ENCODE results near the gene KBTBD6.
"Not testable (repeated sequence)": the region's sequence is repeated elsewhere in the genome, so short reads cannot be mapped to it uniquely, and the experiment has no call there.

The KBTBD6 gene

DNA sequence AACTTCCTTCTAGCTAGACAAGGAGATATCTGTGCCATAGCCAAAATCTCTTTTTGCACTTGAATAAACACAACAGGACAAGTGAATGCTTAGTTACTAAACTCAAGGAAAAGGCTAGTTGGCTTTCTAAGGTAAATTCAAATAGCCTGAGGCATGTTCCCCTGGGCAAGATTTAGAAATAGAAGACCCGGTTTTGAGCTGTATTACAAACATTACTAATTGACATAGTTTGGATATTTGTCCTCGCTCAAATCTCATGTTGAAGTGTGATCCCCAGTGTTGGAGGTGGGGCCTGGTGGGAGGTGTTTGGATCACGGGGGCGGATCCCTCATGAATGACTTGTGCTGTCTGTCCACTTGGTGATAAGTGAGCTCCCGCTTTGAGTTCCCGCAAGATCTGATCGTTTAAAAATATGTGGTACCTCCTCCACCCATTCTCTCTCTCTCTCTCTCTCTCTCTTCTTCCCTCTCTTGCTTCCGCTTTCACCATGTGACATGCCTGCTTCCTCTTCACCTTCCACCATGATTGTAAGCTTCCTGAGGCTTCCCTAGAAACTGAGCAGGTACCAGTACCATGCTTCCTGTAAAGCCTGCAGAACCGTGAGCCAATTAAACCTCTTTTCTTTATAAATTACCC is 3.9 kb upstream of the KBTBD6 start:
- no peaks in the 10 kb centered on the region for H3K27me3 ChIP-seq (replicated peaks; ENCODE audit: control insufficient read depth, insufficient read depth, low read length, poor library complexity, severe bottlenecking)
- H3K36me3 ChIP-seq (ENCODE audit: control insufficient read depth, insufficient read depth, low read length): no peaks in the 10 kb centered on the region
- no peak overlapping the region for H3K27ac ChIP-seq (ENCODE audit: insufficient read depth, low read length, poor library complexity, severe bottlenecking)
- DNase-seq: no peak
- no peak overlapping the region for H3K4me3 ChIP-seq (ENCODE audit: insufficient read depth, low read depth, low read length, poor library complexity, severe bottlenecking)
- H3K9me3 ChIP-seq (ENCODE audit: control insufficient read depth, low read length): no peaks in the 10 kb centered on the region
- peaks cover 8% of the 10 kb centered on the region for H3K4me1 ChIP-seq (ENCODE audit: control insufficient read depth, insufficient read depth, low read length, poor library complexity, severe bottlenecking)

DNA sequence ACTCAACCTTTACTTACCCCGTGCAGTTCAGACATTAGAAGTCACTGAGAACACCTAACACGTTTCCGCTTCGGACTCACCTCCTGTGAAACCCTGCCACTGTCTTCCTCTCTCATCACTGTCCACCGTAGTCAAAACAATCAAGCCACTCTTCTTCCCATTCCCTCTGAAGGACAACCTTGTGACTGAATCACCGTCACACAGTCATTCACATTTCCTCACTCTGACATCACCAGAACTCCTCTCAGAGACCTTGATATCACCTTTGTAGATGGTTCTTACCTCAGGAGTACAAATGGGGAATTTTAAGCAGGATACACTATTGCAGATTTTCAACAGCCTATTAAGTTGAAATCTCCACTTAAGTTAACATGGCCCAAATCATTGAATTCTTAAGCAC is 1.3 kb upstream of the KBTBD6 start:
- H3K9me3 ChIP-seq (ENCODE audit: control insufficient read depth, low read length): no peaks in the 10 kb centered on the region
- H3K36me3 ChIP-seq (ENCODE audit: control insufficient read depth, insufficient read depth, low read length): no peaks in the 10 kb centered on the region
- H3K27me3 ChIP-seq (replicated peaks; ENCODE audit: control insufficient read depth, insufficient read depth, low read length, poor library complexity, severe bottlenecking): no peaks in the 10 kb centered on the region
- no peak overlapping the region for H3K4me3 ChIP-seq (ENCODE audit: insufficient read depth, low read depth, low read length, poor library complexity, severe bottlenecking)
- no peak overlapping the region for H3K27ac ChIP-seq (ENCODE audit: insufficient read depth, low read length, poor library complexity, severe bottlenecking)
- DNase-seq: no peak
- peaks cover 16% of the 10 kb centered on the region for H3K4me1 ChIP-seq (ENCODE audit: control insufficient read depth, insufficient read depth, low read length, poor library complexity, severe bottlenecking)

DNA sequence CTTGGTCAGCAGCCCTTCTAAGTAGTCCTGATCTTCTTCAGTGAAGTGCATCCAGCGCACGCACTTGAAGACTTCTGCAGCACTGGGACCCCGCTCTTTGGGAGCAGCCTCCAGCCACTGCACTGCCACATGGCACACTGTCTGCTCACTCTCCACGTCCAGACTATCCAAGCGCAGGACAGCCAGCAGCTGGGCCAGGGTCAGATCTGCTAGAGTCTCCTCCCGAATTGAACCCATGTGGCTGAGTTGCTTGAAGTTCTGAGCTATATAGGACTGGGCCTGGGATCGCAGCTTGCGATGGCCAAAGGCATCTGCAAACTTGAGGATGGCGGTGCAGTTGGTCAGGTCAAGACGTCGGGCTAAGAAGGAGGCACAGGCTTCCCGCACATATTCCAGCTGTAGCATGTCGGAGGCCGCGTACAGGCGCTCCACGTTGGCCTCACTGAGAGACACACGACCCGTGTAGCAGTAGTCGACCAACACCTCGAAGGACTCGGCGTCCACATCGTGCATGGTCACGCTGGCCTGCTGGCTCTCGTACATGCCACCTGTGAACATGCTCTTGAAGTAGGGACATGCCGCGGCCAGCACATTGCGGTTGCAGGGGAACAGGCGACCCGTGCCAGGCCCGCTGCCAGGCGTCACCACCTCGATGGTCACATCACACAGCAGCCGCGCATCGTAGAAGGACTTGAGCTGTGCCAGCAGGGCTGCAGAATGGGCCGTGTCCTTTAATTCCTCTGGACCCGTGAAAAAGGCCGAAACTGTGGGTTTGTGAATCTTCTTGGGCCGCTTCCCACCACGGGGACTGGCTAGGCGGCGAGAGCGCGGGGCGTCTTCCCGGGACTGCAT is 716 bp downstream of the KBTBD6 start:
- H3K9me3 ChIP-seq (ENCODE audit: control insufficient read depth, low read length); H3K36me3 ChIP-seq (ENCODE audit: control insufficient read depth, insufficient read depth, low read length); DNase-seq; H3K27me3 ChIP-seq (replicated peaks; ENCODE audit: control insufficient read depth, insufficient read depth, low read length, poor library complexity, severe bottlenecking): not testable (repeated sequence)
- peak overlapping the region; percentile 75 for H3K4me3 ChIP-seq (ENCODE audit: insufficient read depth, low read depth, low read length, poor library complexity, severe bottlenecking)
- H3K27ac ChIP-seq (ENCODE audit: insufficient read depth, low read length, poor library complexity, severe bottlenecking): peak overlapping the region; percentile 62
- peaks cover 24% of the 10 kb centered on the region for H3K4me1 ChIP-seq (ENCODE audit: control insufficient read depth, insufficient read depth, low read length, poor library complexity, severe bottlenecking)

DNA sequence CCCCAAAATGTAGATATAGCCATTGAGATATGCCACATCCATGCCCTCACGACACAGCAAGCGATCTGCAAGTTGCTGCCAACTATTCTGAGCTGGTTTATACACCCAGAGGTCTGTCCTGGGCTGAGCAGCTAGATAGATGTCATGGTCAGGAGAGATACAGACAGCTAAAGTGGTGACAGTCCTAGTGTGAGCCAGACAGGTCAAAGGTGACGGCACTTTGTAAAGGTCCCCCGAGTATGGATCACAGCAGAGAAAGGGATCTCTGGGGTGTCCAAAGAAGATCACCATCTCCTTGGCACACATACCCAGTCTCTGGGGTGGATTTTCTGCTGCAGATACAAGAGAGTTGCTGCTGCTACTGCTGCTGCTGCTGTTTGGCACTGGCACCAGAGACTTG is 1.4 kb downstream of the KBTBD6 start:
- H3K4me1 ChIP-seq (ENCODE audit: control insufficient read depth, insufficient read depth, low read length, poor library complexity, severe bottlenecking): peaks cover 24% of the 10 kb centered on the region
- not testable (repeated sequence) for H3K27ac ChIP-seq (ENCODE audit: insufficient read depth, low read length, poor library complexity, severe bottlenecking); H3K36me3 ChIP-seq (ENCODE audit: control insufficient read depth, insufficient read depth, low read length); DNase-seq; H3K27me3 ChIP-seq (replicated peaks; ENCODE audit: control insufficient read depth, insufficient read depth, low read length, poor library complexity, severe bottlenecking); H3K9me3 ChIP-seq (ENCODE audit: control insufficient read depth, low read length)
- H3K4me3 ChIP-seq (ENCODE audit: insufficient read depth, low read depth, low read length, poor library complexity, severe bottlenecking): peak overlapping the region; percentile 1

DNA sequence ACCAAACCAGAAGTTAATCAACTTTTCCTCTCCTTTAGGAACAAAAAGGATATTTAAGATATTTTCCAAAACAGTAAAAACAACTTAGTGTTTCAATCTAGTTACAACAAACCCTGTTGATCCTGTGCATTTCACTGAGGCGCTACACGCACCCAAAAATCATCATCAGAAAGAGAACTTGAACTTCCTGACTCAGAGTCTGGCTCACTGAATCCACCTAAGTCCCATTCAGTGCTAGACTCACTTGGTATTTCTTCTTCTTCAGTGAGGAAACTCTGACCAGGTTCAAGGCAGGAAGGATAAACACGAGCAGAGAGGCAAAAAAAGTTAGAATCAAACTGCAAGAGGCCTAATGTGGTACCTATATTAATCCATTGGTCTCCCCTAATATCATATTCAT is 2.2 kb downstream of the KBTBD6 start:
- no peak overlapping the region for H3K27ac ChIP-seq (ENCODE audit: insufficient read depth, low read length, poor library complexity, severe bottlenecking)

DNA sequence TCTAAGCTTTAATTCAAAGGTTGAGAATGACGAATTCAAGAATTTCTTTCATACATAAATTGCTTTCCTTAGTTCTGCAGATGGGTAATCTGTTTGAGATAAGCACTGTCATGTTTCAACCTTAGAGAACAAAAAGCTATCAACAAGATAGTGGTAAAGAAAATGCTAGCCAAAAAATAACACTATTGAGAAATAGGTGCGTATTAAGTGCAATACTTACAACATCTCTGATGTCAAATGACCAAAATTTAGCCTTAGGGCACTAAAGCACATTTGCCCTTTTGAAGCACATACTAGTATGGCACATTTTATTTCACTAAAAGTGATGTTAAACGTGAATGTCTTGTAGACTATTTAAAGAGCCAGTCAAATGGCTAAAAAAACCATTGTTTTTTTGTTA is 4.9 kb downstream of the KBTBD6 start:
- Histone ChIP-seq H3K4me3 (ENCODE audit: insufficient read depth, low read depth, low read length, poor library complexity, severe bottlenecking) (no peak overlapping the region), H3K4me1 (ENCODE audit: control insufficient read depth, insufficient read depth, low read length, poor library complexity, severe bottlenecking) (peaks cover 19% of the 10 kb centered on the region), H3K27me3 (replicated peaks; ENCODE audit: control insufficient read depth, insufficient read depth, low read length, poor library complexity, severe bottlenecking) (no peaks in the 10 kb centered on the region), H3K36me3 (ENCODE audit: control insufficient read depth, insufficient read depth, low read length) (no peaks in the 10 kb centered on the region), H3K9me3 (ENCODE audit: control insufficient read depth, low read length) (no peaks in the 10 kb centered on the region), H3K27ac (ENCODE audit: insufficient read depth, low read length, poor library complexity, severe bottlenecking) (no peak overlapping the region)
- DNase-seq: no peak

More for the DNA sequence above, 2.2 kb downstream of the KBTBD6 start:
- no peak for DNase-seq
- Histone ChIP-seq H3K36me3 (ENCODE audit: control insufficient read depth, insufficient read depth, low read length) (no peaks in the 10 kb centered on the region), H3K27me3 (replicated peaks; ENCODE audit: control insufficient read depth, insufficient read depth, low read length, poor library complexity, severe bottlenecking) (no peaks in the 10 kb centered on the region), H3K9me3 (ENCODE audit: control insufficient read depth, low read length) (no peaks in the 10 kb centered on the region), H3K4me3 (ENCODE audit: insufficient read depth, low read depth, low read length, poor library complexity, severe bottlenecking) (peak overlapping the region; percentile 1), H3K4me1 (ENCODE audit: control insufficient read depth, insufficient read depth, low read length, poor library complexity, severe bottlenecking) (peaks cover 24% of the 10 kb centered on the region)

DNA sequence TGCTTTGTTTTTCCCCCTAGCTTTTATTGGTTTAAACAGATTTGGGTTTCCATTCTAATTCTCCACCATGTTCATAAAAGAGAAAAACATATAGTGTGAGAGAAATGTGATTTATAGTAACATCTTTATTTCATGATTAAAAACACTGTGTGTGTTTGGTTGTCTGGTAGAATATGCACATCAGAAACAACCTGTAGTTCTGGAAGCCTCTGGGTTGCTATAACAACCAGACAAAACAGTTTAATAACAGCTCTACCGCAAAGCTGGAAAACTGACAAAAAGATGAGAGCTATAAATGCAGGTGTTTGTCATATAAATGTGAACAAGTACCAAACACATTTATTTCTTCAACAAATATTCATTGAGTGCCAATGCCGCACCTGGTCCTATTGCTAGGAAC is 9.8 kb downstream of the KBTBD6 start:
- Histone ChIP-seq H3K36me3 (ENCODE audit: control insufficient read depth, insufficient read depth, low read length) (no peaks in the 10 kb centered on the region), H3K27ac (ENCODE audit: insufficient read depth, low read length, poor library complexity, severe bottlenecking) (no peak overlapping the region), H3K4me3 (ENCODE audit: insufficient read depth, low read depth, low read length, poor library complexity, severe bottlenecking) (no peak overlapping the region), H3K4me1 (ENCODE audit: control insufficient read depth, insufficient read depth, low read length, poor library complexity, severe bottlenecking) (no peaks in the 10 kb centered on the region), H3K9me3 (ENCODE audit: control insufficient read depth, low read length) (no peaks in the 10 kb centered on the region), H3K27me3 (replicated peaks; ENCODE audit: control insufficient read depth, insufficient read depth, low read length, poor library complexity, severe bottlenecking) (no peaks in the 10 kb centered on the region)
- DNase-seq: no peak

DNA sequence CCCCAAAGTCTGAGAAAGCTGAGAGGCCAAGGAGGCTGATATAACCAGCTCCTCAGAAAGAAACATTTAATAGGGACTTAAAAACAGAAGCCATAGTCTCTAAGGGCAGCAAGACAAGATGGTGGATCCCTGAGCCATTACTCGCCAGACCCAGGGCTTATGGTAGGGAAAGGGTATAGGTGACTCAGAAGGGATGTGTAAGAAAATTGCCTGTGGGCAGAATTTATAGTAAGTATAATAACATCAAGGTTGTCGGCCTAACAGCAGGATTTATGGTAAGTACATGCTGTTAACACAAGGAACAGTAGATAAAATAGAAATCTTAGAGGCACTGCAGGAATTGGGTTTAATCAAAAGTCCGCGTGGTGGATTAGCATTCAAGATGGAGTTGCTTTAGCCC is 14.7 kb downstream of the KBTBD6 start:
- Histone ChIP-seq H3K9me3 (ENCODE audit: control insufficient read depth, low read length) (no peaks in the 10 kb centered on the region), H3K27ac (ENCODE audit: insufficient read depth, low read length, poor library complexity, severe bottlenecking) (no peak overlapping the region), H3K27me3 (replicated peaks; ENCODE audit: control insufficient read depth, insufficient read depth, low read length, poor library complexity, severe bottlenecking) (no peaks in the 10 kb centered on the region), H3K36me3 (ENCODE audit: control insufficient read depth, insufficient read depth, low read length) (no peaks in the 10 kb centered on the region), H3K4me1 (ENCODE audit: control insufficient read depth, insufficient read depth, low read length, poor library complexity, severe bottlenecking) (no peaks in the 10 kb centered on the region), H3K4me3 (ENCODE audit: insufficient read depth, low read depth, low read length, poor library complexity, severe bottlenecking) (no peak overlapping the region)
- DNase-seq: no peak

DNA sequence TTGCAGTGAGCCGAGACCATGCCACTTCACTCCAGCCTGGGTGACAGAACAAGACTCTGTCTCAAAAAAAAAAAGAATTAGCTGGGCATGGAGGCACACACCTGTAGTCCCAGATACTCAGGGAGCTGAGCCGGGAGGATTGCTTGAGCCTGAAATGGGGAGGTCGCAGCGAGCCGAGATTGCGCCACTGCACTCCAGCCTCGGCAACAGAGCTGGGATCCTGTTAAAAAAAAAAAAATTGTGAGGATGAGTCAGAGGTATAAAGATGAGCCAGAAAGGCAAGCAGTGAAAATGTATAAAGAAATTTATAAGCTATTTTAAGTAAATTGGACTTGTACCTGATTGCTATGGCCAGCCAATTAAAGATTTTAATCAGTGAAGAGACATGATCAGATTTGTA is 21.1 kb downstream of the KBTBD6 start:
- Histone ChIP-seq H3K9me3 (ENCODE audit: control insufficient read depth, low read length) (no peaks in the 10 kb centered on the region), H3K36me3 (ENCODE audit: control insufficient read depth, insufficient read depth, low read length) (no peaks in the 10 kb centered on the region), H3K4me1 (ENCODE audit: control insufficient read depth, insufficient read depth, low read length, poor library complexity, severe bottlenecking) (no peaks in the 10 kb centered on the region), H3K4me3 (ENCODE audit: insufficient read depth, low read depth, low read length, poor library complexity, severe bottlenecking) (no peak overlapping the region), H3K27ac (ENCODE audit: insufficient read depth, low read length, poor library complexity, severe bottlenecking) (no peak overlapping the region), H3K27me3 (replicated peaks; ENCODE audit: control insufficient read depth, insufficient read depth, low read length, poor library complexity, severe bottlenecking) (no peaks in the 10 kb centered on the region)
- DNase-seq: no peak

DNA sequence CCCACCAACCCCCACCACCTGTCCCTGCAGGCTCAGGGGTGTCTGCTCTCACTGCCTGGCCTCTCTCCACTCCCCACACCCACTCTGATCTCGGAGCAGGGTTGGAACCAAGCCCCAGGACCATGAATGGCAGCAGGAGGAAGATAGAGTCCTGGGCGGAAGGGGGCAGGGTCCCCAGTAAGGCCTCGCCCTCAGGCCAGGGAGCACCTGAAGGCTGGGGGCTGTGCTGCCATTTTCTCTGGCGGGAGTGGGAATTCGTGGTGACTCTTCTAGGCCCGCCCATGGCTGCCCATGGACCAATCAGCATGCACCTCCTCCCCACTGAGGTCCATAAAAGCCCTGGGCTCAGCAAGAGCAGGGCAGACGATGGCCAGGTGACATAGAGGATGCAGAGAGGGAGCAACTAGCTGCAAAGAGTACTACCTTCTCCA is 25.0 kb downstream of the KBTBD6 start:
- no peak for DNase-seq
- H3K27ac ChIP-seq (ENCODE audit: insufficient read depth, low read length, poor library complexity, severe bottlenecking): no peak overlapping the region
- H3K4me1 ChIP-seq (ENCODE audit: control insufficient read depth, insufficient read depth, low read length, poor library complexity, severe bottlenecking): no peaks in the 10 kb centered on the region
- no peak overlapping the region for H3K4me3 ChIP-seq (ENCODE audit: insufficient read depth, low read depth, low read length, poor library complexity, severe bottlenecking)
- H3K27me3 ChIP-seq (replicated peaks; ENCODE audit: control insufficient read depth, insufficient read depth, low read length, poor library complexity, severe bottlenecking): no peaks in the 10 kb centered on the region
- no peaks in the 10 kb centered on the region for H3K9me3 ChIP-seq (ENCODE audit: control insufficient read depth, low read length)
- H3K36me3 ChIP-seq (ENCODE audit: control insufficient read depth, insufficient read depth, low read length): no peaks in the 10 kb centered on the region

Measured in effector memory CD4-positive, alpha-beta T cell (primary cell).